ENCODE results near the gene RABGAP1.

Gene RABGAP1

DNA sequence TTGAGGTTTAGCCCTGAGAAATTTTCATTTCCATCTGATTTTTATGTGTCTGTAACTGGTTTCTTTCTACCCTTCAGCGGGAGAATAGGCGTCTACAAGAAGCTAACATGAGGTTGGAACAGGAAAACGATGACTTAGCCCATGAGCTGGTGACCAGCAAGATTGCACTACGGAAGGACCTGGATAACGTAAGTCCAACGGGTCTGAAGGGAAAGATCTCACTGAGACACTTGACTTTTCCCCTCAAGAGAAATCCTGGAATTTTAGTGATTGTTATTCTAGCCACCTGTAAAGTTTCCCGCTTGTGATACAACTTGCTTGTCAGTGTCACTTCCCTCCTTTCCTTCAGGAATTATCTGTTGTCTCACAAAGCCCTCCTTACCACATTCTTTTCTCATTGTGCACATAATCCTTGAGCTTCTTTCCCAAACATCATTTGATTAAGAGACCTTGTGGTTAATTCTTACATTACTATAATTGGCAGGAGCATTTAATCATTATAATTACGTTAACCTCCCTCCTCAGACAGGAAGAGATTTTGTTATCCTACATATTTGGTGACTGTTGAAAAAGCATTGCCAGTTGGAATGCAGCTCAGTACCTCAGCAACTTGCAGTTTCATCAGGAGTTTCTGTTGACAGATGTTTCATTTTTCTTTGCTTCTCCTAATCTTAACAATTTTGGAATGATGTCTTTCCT, 149.5 kb downstream of the RABGAP1 start:
- TF ChIP-seq FOXA1 (IDR thresholded peaks at IDR 0.05) (no peak), ELF4 (IDR thresholded peaks at IDR 0.05) (no peak), FOXM1 (IDR thresholded peaks at IDR 0.05; ENCODE audit: borderline replicate concordance) (no peak), HDGF (IDR thresholded peaks at IDR 0.05; ENCODE audit: borderline replicate concordance) (no peak), FOXK2 (IDR thresholded peaks at IDR 0.05) (no peak), SP1 (IDR thresholded peaks at IDR 0.05) (no peak), SUZ12 (IDR thresholded peaks at IDR 0.05) (no peak), PKNOX1 (IDR thresholded peaks at IDR 0.05) (no peak), TARDBP (IDR thresholded peaks at IDR 0.05) (no peak), BHLHE40 (IDR thresholded peaks at IDR 0.05; ENCODE audit: borderline replicate concordance) (no peak), L3MBTL2 (conservative IDR thresholded peaks at IDR 0.05) (no peak), ZNF384 (IDR thresholded peaks at IDR 0.05) (no peak), LEF1 (IDR thresholded peaks at IDR 0.05; ENCODE audit: borderline replicate concordance) (no peak), CTBP1 (IDR thresholded peaks at IDR 0.05; ENCODE audit: borderline replicate concordance) (no peak), ARNT (IDR thresholded peaks at IDR 0.05) (no peak), NFRKB (IDR thresholded peaks at IDR 0.05) (no peak)
- CTCF ChIA-PET, result no interaction called here
- no peak for DNase-seq (ENCODE audit: extremely low spot score)
- POLR2A ChIA-PET, result no interaction called here

DNA sequence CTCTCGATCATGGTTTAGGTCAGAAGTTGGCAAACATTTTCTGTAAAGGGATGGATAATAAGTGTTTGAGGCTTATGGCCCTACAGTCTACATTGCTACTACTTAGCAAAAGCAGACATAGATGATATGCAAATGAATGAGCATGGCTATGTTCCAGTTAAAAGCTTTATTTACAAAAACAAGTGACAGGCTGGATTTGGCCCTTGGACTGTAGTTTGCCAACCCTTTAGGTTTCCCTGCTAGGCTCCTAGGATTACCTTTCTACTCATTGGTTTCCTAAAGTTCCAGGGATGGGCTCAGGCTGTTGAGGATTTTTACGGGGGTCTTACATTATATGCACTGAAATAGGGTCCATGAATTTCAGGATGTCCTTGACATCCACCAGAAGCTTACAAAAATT, 150.1 kb downstream of the RABGAP1 start:
- TF ChIP-seq BHLHE40 (IDR thresholded peaks at IDR 0.05; ENCODE audit: borderline replicate concordance), result no peak
- TF ChIP-seq SP1 (IDR thresholded peaks at IDR 0.05), result no peak
- TF ChIP-seq L3MBTL2 (conservative IDR thresholded peaks at IDR 0.05), result no peak
- TF ChIP-seq FOXK2 (IDR thresholded peaks at IDR 0.05), result no peak
- TF ChIP-seq CTBP1 (IDR thresholded peaks at IDR 0.05; ENCODE audit: borderline replicate concordance), result no peak
- no peak for TF ChIP-seq ARNT (IDR thresholded peaks at IDR 0.05)
- TF ChIP-seq ELF4 (IDR thresholded peaks at IDR 0.05), result no peak
- no peak for TF ChIP-seq TARDBP (IDR thresholded peaks at IDR 0.05)
- no peak for TF ChIP-seq PKNOX1 (IDR thresholded peaks at IDR 0.05)
- no peak for TF ChIP-seq NFRKB (IDR thresholded peaks at IDR 0.05)
- TF ChIP-seq LEF1 (IDR thresholded peaks at IDR 0.05; ENCODE audit: borderline replicate concordance), result no peak
- no peak for TF ChIP-seq SUZ12 (IDR thresholded peaks at IDR 0.05)
- no peak for TF ChIP-seq HDGF (IDR thresholded peaks at IDR 0.05; ENCODE audit: borderline replicate concordance)
- TF ChIP-seq FOXM1 (IDR thresholded peaks at IDR 0.05; ENCODE audit: borderline replicate concordance), result no peak
- TF ChIP-seq FOXA1 (IDR thresholded peaks at IDR 0.05), result no peak
- DNase-seq (ENCODE audit: extremely low spot score), result no peak
- CTCF ChIA-PET, result no interaction called here
- POLR2A ChIA-PET, result no interaction called here

GRCh38 chr9:123091459-123091858, 150.6 kb downstream of the RABGAP1 start:
- no peak for DNase-seq (ENCODE audit: extremely low spot score)
- ChIA-PET POLR2A (no interaction called here), CTCF (interaction anchor here (1.8 kb wide), 1 partner anchor 11 kb away, joined by 9 read pairs; no protein-coding TSS in a partner anchor)
- TF ChIP-seq ELF4 (IDR thresholded peaks at IDR 0.05), result no peak
- TF ChIP-seq SUZ12 (IDR thresholded peaks at IDR 0.05), result no peak
- TF ChIP-seq FOXM1 (IDR thresholded peaks at IDR 0.05; ENCODE audit: borderline replicate concordance), result no peak
- TF ChIP-seq FOXK2 (IDR thresholded peaks at IDR 0.05), result no peak
- no peak for TF ChIP-seq BHLHE40 (IDR thresholded peaks at IDR 0.05; ENCODE audit: borderline replicate concordance)

GRCh38 chr9:123093141-123093540, 152.3 kb downstream of the RABGAP1 start:
- DNase-seq (ENCODE audit: extremely low spot score), result no peak
- ChIA-PET POLR2A (no interaction called here), CTCF (interaction anchor here (1.3 to 1.8 kb wide), 2 partner anchors 9 to 14 kb away, joined by 3 to 9 read pairs; no protein-coding TSS in a partner anchor)
- no peak for TF ChIP-seq LEF1 (IDR thresholded peaks at IDR 0.05; ENCODE audit: borderline replicate concordance)
- no peak for TF ChIP-seq SP1 (IDR thresholded peaks at IDR 0.05)
- no peak for TF ChIP-seq L3MBTL2 (conservative IDR thresholded peaks at IDR 0.05)
- no peak for TF ChIP-seq CTBP1 (IDR thresholded peaks at IDR 0.05; ENCODE audit: borderline replicate concordance)
- TF ChIP-seq FOXM1 (IDR thresholded peaks at IDR 0.05; ENCODE audit: borderline replicate concordance), result no peak
- no peak for TF ChIP-seq BHLHE40 (IDR thresholded peaks at IDR 0.05; ENCODE audit: borderline replicate concordance)
- no peak for TF ChIP-seq ARNT (IDR thresholded peaks at IDR 0.05)
- TF ChIP-seq ZNF384 (IDR thresholded peaks at IDR 0.05), result no peak
- no peak for TF ChIP-seq HDGF (IDR thresholded peaks at IDR 0.05; ENCODE audit: borderline replicate concordance)
- no peak for TF ChIP-seq NFRKB (IDR thresholded peaks at IDR 0.05)
- TF ChIP-seq FOXK2 (IDR thresholded peaks at IDR 0.05), result no peak
- no peak for TF ChIP-seq ELF4 (IDR thresholded peaks at IDR 0.05)

GRCh38 chr9:123096987-123097386, 156.2 kb downstream of the RABGAP1 start:
- DNase-seq (ENCODE audit: extremely low spot score), result no peak
- ChIA-PET CTCF (no interaction called here), POLR2A (no interaction called here)
- TF ChIP-seq ZNF384 (IDR thresholded peaks at IDR 0.05) (no peak), FOXK2 (IDR thresholded peaks at IDR 0.05) (no peak), L3MBTL2 (conservative IDR thresholded peaks at IDR 0.05) (no peak), ELF4 (IDR thresholded peaks at IDR 0.05) (no peak), NFRKB (IDR thresholded peaks at IDR 0.05) (no peak), TARDBP (IDR thresholded peaks at IDR 0.05) (no peak), CTBP1 (IDR thresholded peaks at IDR 0.05; ENCODE audit: borderline replicate concordance) (no peak), HDGF (IDR thresholded peaks at IDR 0.05; ENCODE audit: borderline replicate concordance) (no peak), PKNOX1 (IDR thresholded peaks at IDR 0.05) (no peak), FOXA1 (IDR thresholded peaks at IDR 0.05) (no peak)
